Measurements from ENCODE around the gene GHRL. TPM values are rescaled to one million over a fixed set of nuclear protein-coding genes. Genes with fewer than 3 reads are reported as not detected.
A peak's percentile ranks its signal among the peaks of the same experiment; 100 is the strongest.
"Not testable (repeated sequence)": the region's sequence is repeated elsewhere in the genome, so short reads cannot be mapped to it uniquely, and the experiment has no call there.

Gene GHRL
- total RNA-seq, 1 donor from 2014 or later = 1.3 TPM

- H3K4me3 Mint-ChIP-seq = no peak overlapping the region
- no peaks in the 10 kb centered on the region for H3K27me3 Mint-ChIP-seq
- H3K4me1 Mint-ChIP-seq = peaks cover 11% of the 10 kb centered on the region
- peak overlapping the region; percentile 73 for H3K27ac Mint-ChIP-seq
- DNase-seq = no peak
- intact Hi-C loops (cut with micrococcal nuclease) = no loop called here
- H3K9me3 Mint-ChIP-seq = no peaks in the 10 kb centered on the region
- H3K36me3 Mint-ChIP-seq (ENCODE audit: low read depth) = peaks cover 65% of the 10 kb centered on the region
Observed at GRCh38 chr3:10299679-10300078, 6.9 kb upstream of the GHRL start.

GRCh38 chr3:10299175-10299574 is 6.4 kb upstream of the GHRL start:
- H3K36me3 Mint-ChIP-seq (ENCODE audit: low read depth) = peaks cover 65% of the 10 kb centered on the region

GRCh38 chr3:10298064-10298463 is 5.3 kb upstream of the GHRL start:
- H3K4me3 Mint-ChIP-seq; H3K27me3 Mint-ChIP-seq; H3K27ac Mint-ChIP-seq; intact Hi-C loops (cut with micrococcal nuclease); H3K9me3 Mint-ChIP-seq; DNase-seq: not testable (repeated sequence)
- H3K36me3 Mint-ChIP-seq (ENCODE audit: low read depth) = peaks cover 60% of the 10 kb centered on the region
- peaks cover 11% of the 10 kb centered on the region for H3K4me1 Mint-ChIP-seq

More at GRCh38 chr3:10299175-10299574, 6.4 kb upstream of the GHRL start:
- intact Hi-C loops (cut with micrococcal nuclease) = no loop called here
- H3K27ac Mint-ChIP-seq = peak overlapping the region; percentile 73
- H3K4me1 Mint-ChIP-seq = peaks cover 11% of the 10 kb centered on the region
- H3K27me3 Mint-ChIP-seq = no peaks in the 10 kb centered on the region
- no peak overlapping the region for H3K4me3 Mint-ChIP-seq
- no peaks in the 10 kb centered on the region for H3K9me3 Mint-ChIP-seq
- DNase-seq = no peak

- intact Hi-C loops (cut with micrococcal nuclease) = no loop called here
- Mint-ChIP-seq H3K9me3 (no peaks in the 10 kb centered on the region), H3K4me3 (no peak overlapping the region), H3K27me3 (no peaks in the 10 kb centered on the region), H3K27ac (peak overlapping the region; percentile 17), H3K4me1 (peaks cover 10% of the 10 kb centered on the region), H3K36me3 (ENCODE audit: low read depth) (peaks cover 49% of the 10 kb centered on the region)
- DNase-seq = no peak
Observed at GRCh38 chr3:10294030-10294586, 1.4 kb upstream of the GHRL start.

- Mint-ChIP-seq H3K27me3 (no peaks in the 10 kb centered on the region), H3K4me1 (peaks cover 13% of the 10 kb centered on the region), H3K27ac (peak overlapping the region; percentile 27), H3K36me3 (ENCODE audit: low read depth) (peaks cover 56% of the 10 kb centered on the region), H3K4me3 (peak overlapping the region; percentile 3), H3K9me3 (no peaks in the 10 kb centered on the region)
- no peak for DNase-seq
- intact Hi-C loops (cut with micrococcal nuclease) = no loop called here
Observed at GRCh38 chr3:10291641-10292040, 1.1 kb downstream of the GHRL start.

GRCh38 chr3:10290481-10291176 is 2.1 kb downstream of the GHRL start:
- no peak overlapping the region for H3K27ac Mint-ChIP-seq
- H3K4me1 Mint-ChIP-seq = peaks cover 17% of the 10 kb centered on the region
- no peaks in the 10 kb centered on the region for H3K9me3 Mint-ChIP-seq
- H3K27me3 Mint-ChIP-seq = no peaks in the 10 kb centered on the region
- no peak overlapping the region for H3K4me3 Mint-ChIP-seq
- H3K36me3 Mint-ChIP-seq (ENCODE audit: low read depth) = peaks cover 57% of the 10 kb centered on the region
- intact Hi-C loops (cut with micrococcal nuclease) = no loop called here
- DNase-seq = no peak

GRCh38 chr3:10289787-10290355 is 2.9 kb downstream of the GHRL start:
- Mint-ChIP-seq H3K36me3 (ENCODE audit: low read depth) (peaks cover 54% of the 10 kb centered on the region), H3K4me1 (peaks cover 23% of the 10 kb centered on the region), H3K9me3 (no peaks in the 10 kb centered on the region), H3K27me3 (no peaks in the 10 kb centered on the region), H3K27ac (no peak overlapping the region), H3K4me3 (no peak overlapping the region)
- no peak for DNase-seq
- intact Hi-C loops (cut with micrococcal nuclease) = no loop called here

- intact Hi-C loops (cut with micrococcal nuclease) = no loop called here
- DNase-seq = no peak
- H3K36me3 Mint-ChIP-seq (ENCODE audit: low read depth) = peaks cover 53% of the 10 kb centered on the region
Observed at GRCh38 chr3:10289077-10289476, 3.7 kb downstream of the GHRL start.

GRCh38 chr3:10288575-10288960 is 4.2 kb downstream of the GHRL start:
- peaks cover 36% of the 10 kb centered on the region for H3K4me1 Mint-ChIP-seq
- no peak for DNase-seq

More at GRCh38 chr3:10289077-10289476, 3.7 kb downstream of the GHRL start:
- H3K4me3 Mint-ChIP-seq = no peak overlapping the region
- H3K27me3 Mint-ChIP-seq = no peaks in the 10 kb centered on the region
- H3K9me3 Mint-ChIP-seq = no peaks in the 10 kb centered on the region
- H3K4me1 Mint-ChIP-seq = peaks cover 31% of the 10 kb centered on the region
- H3K27ac Mint-ChIP-seq = no peak overlapping the region

GRCh38 chr3:10287936-10288574 is 4.7 kb downstream of the GHRL start:
- Mint-ChIP-seq H3K27me3 (no peaks in the 10 kb centered on the region), H3K27ac (no peak overlapping the region), H3K9me3 (no peaks in the 10 kb centered on the region), H3K36me3 (ENCODE audit: low read depth) (peaks cover 58% of the 10 kb centered on the region), H3K4me1 (peaks cover 39% of the 10 kb centered on the region), H3K4me3 (no peak overlapping the region)
- intact Hi-C loops (cut with micrococcal nuclease) = no loop called here
- no peak for DNase-seq

More at GRCh38 chr3:10288575-10288960, 4.2 kb downstream of the GHRL start:
- Mint-ChIP-seq H3K36me3 (ENCODE audit: low read depth) (peaks cover 53% of the 10 kb centered on the region), H3K4me3 (no peak overlapping the region), H3K27me3 (no peaks in the 10 kb centered on the region), H3K9me3 (no peaks in the 10 kb centered on the region), H3K27ac (no peak overlapping the region)
- intact Hi-C loops (cut with micrococcal nuclease) = no loop called here

GRCh38 chr3:10286596-10287295 is 6.0 kb downstream of the GHRL start:
- no peak overlapping the region for H3K4me3 Mint-ChIP-seq
- no peaks in the 10 kb centered on the region for H3K27me3 Mint-ChIP-seq
- no peaks in the 10 kb centered on the region for H3K9me3 Mint-ChIP-seq
- peak overlapping the region; percentile 68 for H3K27ac Mint-ChIP-seq
- peaks cover 58% of the 10 kb centered on the region for H3K36me3 Mint-ChIP-seq (ENCODE audit: low read depth)
- H3K4me1 Mint-ChIP-seq = peaks cover 40% of the 10 kb centered on the region
- no peak for DNase-seq
- intact Hi-C loops (cut with micrococcal nuclease) = no loop called here

- peaks cover 53% of the 10 kb centered on the region for H3K36me3 Mint-ChIP-seq (ENCODE audit: low read depth)
- intact Hi-C loops (cut with micrococcal nuclease) = no loop called here
- peaks cover 42% of the 10 kb centered on the region for H3K4me1 Mint-ChIP-seq
- H3K9me3 Mint-ChIP-seq = no peaks in the 10 kb centered on the region
- H3K4me3 Mint-ChIP-seq = no peak overlapping the region
- H3K27ac Mint-ChIP-seq = peak overlapping the region; percentile 67
- no peaks in the 10 kb centered on the region for H3K27me3 Mint-ChIP-seq
- no peak for DNase-seq
Observed at GRCh38 chr3:10286133-10286524, 6.6 kb downstream of the GHRL start.

GRCh38 chr3:10285272-10286132 is 7.2 kb downstream of the GHRL start:
- H3K27me3 Mint-ChIP-seq = no peaks in the 10 kb centered on the region
- peaks cover 48% of the 10 kb centered on the region for H3K4me1 Mint-ChIP-seq
- intact Hi-C loops (cut with micrococcal nuclease) = no loop called here
- peak overlapping the region; percentile 67 for H3K27ac Mint-ChIP-seq
- no peak for DNase-seq
- no peaks in the 10 kb centered on the region for H3K9me3 Mint-ChIP-seq
- peaks cover 59% of the 10 kb centered on the region for H3K36me3 Mint-ChIP-seq (ENCODE audit: low read depth)
- H3K4me3 Mint-ChIP-seq = peak overlapping the region; percentile 28
